Naive thymus-derived CD8-positive, alpha-beta T cell (primary cell): ENCODE results near the gene ZNF148. TPM values are rescaled to one million over a fixed set of nuclear protein-coding genes. Genes with fewer than 3 reads are reported as not detected.

Source experiments
- ATAC-seq, 2 donors: fragments of 150-1000 bp; cut with Tn5 transposase in 1 of 2; sonication (Bioruptor Pico), chemical (Tn5 transposase) in 1 of 2; 1 replicate in 1 of 2; 2 replicates in 1 of 2; pipeline ENCODE4 v1.10.0; 2021; ENCODE audit warnings: mild to moderate bottlenecking in 2 of 2, moderate library complexity in 2 of 2
- POLR2A ChIA-PET: fragments of 350-600 bp; sonication (Branson Sonifier 250); formaldehyde crosslinking; loops from one replicate; lab custom pipeline; 2021; ENCODE audit warnings: antibody characterized with exemption; lab: Charles Lee
- DNase-seq, 10 donors: peaks; one replicate each; pipeline versions ENCODE4 v3.0.0 to v3.0.0-alpha.2; 2020 to 2022
- H3K27ac Mint-ChIP-seq, 10 donors: one replicate each; pipeline ENCODE4 v1.8.0; 2020 to 2022; ENCODE audit warnings: mild to moderate bottlenecking in 10 of 10, mixed read lengths in 10 of 10, moderate library complexity in 4 of 10, inconsistent platforms in 1 of 10
- H3K27me3 Mint-ChIP-seq, 5 donors: one replicate each; pipeline ENCODE4 v1.8.0; 2021 to 2022; ENCODE audit warnings: mixed read lengths in 5 of 5
- H3K36me3 Mint-ChIP-seq, 3 donors: one replicate each; pipeline ENCODE4 v1.8.0; 2020 to 2022; ENCODE audit warnings: mixed read lengths in 3 of 3, mild to moderate bottlenecking in 2 of 3, inconsistent platforms in 1 of 3
- H3K4me1 Mint-ChIP-seq, 4 donors: one replicate each; pipeline ENCODE4 v1.8.0; 2021 to 2022; ENCODE audit warnings: mixed read lengths in 4 of 4
- H3K4me3 Mint-ChIP-seq, 10 donors: one replicate each; pipeline ENCODE4 v1.8.0; 2020 to 2022; ENCODE audit warnings: mild to moderate bottlenecking in 10 of 10, mixed read lengths in 10 of 10, moderate library complexity in 6 of 10, inconsistent platforms in 1 of 10
- H3K9me3 Mint-ChIP-seq, 9 donors: one replicate each; pipeline ENCODE4 v1.8.0; 2020 to 2022; ENCODE audit warnings: mixed read lengths in 9 of 9, mild to moderate bottlenecking in 3 of 9, inconsistent platforms in 1 of 9, moderate library complexity in 1 of 9
- polyA plus RNA-seq, 3 donors: library from polyadenylated mRNA; unstranded; fragments of 300-500 nt; fragmentation: Illumina TruSeq; gene quantifications; one replicate each; pipeline ENCODE4 v1.2.3, GENCODE V29; 2021
- total RNA-seq, 8 experiments: library from RNA in 2 of 8; stranded (reverse) in 2 of 8; gene quantifications; one replicate each; pipeline ENCODE4 v1.2.3 and lab custom pipeline; 2021 to 2026

ZNF148 gene
- total and polyA plus RNA-seq, 5 experiments from 2014 or later: 62.5 to 100 (median 80.7) TPM

DNA sequence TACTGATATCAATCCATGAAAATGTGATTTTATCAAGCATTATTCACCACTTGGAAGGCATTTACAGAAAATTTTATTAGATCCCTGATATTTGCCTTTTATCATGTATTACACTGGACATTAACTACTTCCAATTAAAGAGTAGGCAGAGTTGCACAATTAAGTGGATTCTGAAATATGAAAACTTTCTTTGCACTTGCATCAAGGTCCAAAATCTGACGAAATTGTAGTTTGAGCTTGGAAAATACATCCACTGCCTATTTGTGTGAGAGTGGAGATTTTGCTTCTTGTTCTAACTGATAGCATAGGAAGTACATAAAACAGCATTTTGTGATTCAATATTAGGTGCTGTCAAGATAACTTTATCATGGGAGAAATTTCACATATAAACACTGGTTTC, 113.0 kb downstream of the ZNF148 start:
- POLR2A ChIA-PET: interaction anchor here (0.5 to 0.7 kb wide), 2 partner anchors 18 to 93 kb away, joined by 3 to 4 read pairs; no protein-coding TSS in a partner anchor
- Mint-ChIP-seq H3K36me3 (peaks cover 5 to 64% (median 34%) of the 10 kb centered on the region in 3 donors), H3K9me3 (peaks cover 0 to 5% (median 2%) of the 10 kb centered on the region in 9 donors), H3K4me1 (peaks cover 9 to 14% (median 9%) of the 10 kb centered on the region in 4 donors), H3K4me3 (no peak overlapping the region), H3K27ac (no peak overlapping the region), H3K27me3 (no peaks in the 10 kb centered on the region)
- DNase-seq (no peak), ATAC-seq (no peak)

DNA sequence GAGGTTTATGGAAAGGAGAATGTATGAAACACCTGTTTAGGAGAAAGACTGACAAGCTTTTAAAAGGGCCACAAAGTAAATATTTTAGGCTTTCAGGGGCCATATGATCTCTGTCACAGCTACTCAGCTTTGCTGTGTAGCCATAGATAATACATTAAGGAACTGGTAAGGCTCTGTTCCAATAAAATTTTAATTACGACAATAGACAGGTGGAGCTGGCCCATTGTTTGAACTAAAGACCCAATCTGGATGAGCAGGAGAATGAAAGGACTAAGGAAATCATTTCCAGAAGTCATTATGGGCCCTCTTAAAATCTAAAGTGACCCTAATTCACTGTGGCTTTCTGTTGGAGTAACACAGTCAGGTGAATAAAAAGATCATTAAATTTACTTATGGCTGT, 114.1 kb downstream of the ZNF148 start:
- Mint-ChIP-seq H3K27ac (peak overlapping the region in 1 of 10 donors; percentile 4), H3K4me1 (peaks cover under 1 to 7% (median 5%) of the 10 kb centered on the region in 4 donors), H3K36me3 (peaks cover 9 to 61% (median 34%) of the 10 kb centered on the region in 3 donors), H3K9me3 (peaks cover 0 to 9% (median 3%) of the 10 kb centered on the region in 9 donors), H3K27me3 (no peaks in the 10 kb centered on the region), H3K4me3 (no peak overlapping the region)
- no peak for DNase-seq
- no peak for ATAC-seq
- POLR2A ChIA-PET: no interaction called here

DNA sequence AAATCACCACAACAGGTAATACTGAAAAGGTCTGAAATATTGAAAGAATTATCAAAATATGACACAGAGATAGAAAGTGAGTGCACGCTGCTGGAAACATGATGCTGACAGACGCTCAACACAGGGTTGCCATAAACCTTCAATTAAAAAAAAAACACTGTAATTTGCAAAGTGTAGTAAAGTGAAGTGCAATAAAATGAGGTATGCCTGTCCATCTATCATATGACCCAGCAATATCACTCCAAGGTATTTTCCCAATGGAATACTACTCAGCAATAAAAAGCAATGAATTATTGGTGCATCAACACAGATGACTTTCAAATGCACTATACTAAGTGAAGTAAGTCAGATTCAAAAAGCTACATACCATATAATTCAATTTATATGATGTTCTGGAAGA, 115.0 kb downstream of the ZNF148 start:
- Mint-ChIP-seq H3K4me1 (peaks cover 0 to 7% (median 5%) of the 10 kb centered on the region in 4 donors), H3K27ac (peak overlapping the region in 1 of 10 donors; percentile 33), H3K36me3 (peaks cover 9 to 60% (median 34%) of the 10 kb centered on the region in 3 donors), H3K4me3 (no peak overlapping the region), H3K27me3 (no peaks in the 10 kb centered on the region), H3K9me3 (peaks cover 0 to 9% (median 3%) of the 10 kb centered on the region in 9 donors)
- DNase-seq (no peak), ATAC-seq (no peak)
- POLR2A ChIA-PET: no interaction called here

DNA sequence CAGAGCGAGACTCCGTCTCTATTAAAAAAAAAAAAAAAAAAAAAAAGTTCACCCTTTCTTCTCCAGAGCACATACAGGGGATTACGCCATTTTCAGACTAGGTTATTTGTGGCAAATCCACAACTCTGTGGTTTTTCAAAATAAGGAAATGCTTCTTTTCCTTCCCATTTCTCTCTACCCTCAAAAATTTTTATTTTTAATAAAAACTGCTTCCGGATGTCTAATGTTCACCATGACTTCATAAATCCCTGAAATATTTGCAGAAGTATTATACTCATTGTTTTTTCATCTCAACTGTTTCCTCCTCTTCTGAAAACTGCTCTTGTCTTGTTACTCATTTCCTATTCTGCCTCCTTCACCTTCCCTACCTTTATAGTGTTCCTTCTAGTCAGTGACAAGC, 117.6 kb downstream of the ZNF148 start:
- ATAC-seq: no peak
- Mint-ChIP-seq H3K4me1 (peaks cover 0 to 7% (median 5%) of the 10 kb centered on the region in 4 donors), H3K27me3 (no peaks in the 10 kb centered on the region), H3K27ac (peak overlapping the region in 1 of 10 donors; percentile 15), H3K4me3 (no peak overlapping the region), H3K9me3 (peaks cover 0 to 9% (median 3%) of the 10 kb centered on the region in 9 donors), H3K36me3 (peaks cover 12 to 53% (median 33%) of the 10 kb centered on the region in 3 donors)
- POLR2A ChIA-PET: interaction anchor here (0.6 kb wide), 1 partner anchor 38 kb away, joined by 4 read pairs; no protein-coding TSS in a partner anchor
- no peak for DNase-seq

DNA sequence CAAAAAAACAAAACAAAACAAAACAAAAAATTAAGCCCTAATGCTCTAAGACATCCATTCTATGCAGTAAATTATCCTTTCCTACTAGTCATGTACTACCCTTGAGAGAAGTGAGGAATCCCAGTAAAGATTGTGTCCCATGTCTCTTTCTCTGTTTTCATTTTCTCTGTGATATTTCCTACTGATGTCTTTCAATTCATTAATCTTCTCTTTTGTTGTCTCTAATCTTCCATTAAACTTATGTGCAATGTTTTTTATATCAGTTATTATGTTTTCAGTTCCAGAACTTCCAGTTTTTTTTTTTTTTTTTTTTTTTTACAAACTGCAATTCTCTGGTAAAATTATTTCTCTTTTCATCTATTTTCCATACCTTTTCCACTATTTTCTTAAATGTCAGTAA, 118.5 kb downstream of the ZNF148 start:
- Mint-ChIP-seq H3K4me3 (no peak overlapping the region), H3K36me3 (peaks cover 12 to 53% (median 35%) of the 10 kb centered on the region in 3 donors), H3K27ac (peak overlapping the region in 1 of 10 donors; percentile 24), H3K9me3 (peaks cover 0 to 9% (median 3%) of the 10 kb centered on the region in 9 donors), H3K27me3 (no peaks in the 10 kb centered on the region), H3K4me1 (peaks cover 0 to 7% (median 5%) of the 10 kb centered on the region in 4 donors)
- POLR2A ChIA-PET: no interaction called here
- ATAC-seq (no peak), DNase-seq (no peak)

DNA sequence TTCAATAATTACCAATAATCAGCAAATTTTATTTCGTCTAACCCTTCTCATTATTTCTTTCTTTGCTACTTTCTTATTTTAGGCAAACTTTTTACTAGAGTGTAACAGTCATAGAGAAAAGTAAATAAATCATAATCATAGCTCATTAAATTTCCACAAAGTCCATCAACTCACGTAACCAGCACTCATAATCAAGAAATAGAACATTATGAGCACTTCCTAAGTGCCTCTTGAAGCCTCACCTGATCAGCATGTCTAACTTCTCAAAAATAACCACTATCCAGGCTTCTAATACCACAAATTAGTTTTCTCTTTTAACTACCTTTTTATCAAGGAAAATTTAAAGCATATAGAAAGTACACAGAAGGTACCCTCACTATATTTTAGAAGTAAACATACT, 124.2 kb downstream of the ZNF148 start:
- Mint-ChIP-seq H3K4me1 (peaks cover 0 to 11% (median 4%) of the 10 kb centered on the region in 4 donors), H3K4me3 (no peak overlapping the region), H3K27me3 (no peaks in the 10 kb centered on the region), H3K36me3 (peaks cover 3 to 40% (median 20%) of the 10 kb centered on the region in 3 donors), H3K27ac (peak overlapping the region in 1 of 10 donors; percentile 20), H3K9me3 (no peaks in the 10 kb centered on the region)
- ATAC-seq (no peak), DNase-seq (no peak)
- POLR2A ChIA-PET: no interaction called here

DNA sequence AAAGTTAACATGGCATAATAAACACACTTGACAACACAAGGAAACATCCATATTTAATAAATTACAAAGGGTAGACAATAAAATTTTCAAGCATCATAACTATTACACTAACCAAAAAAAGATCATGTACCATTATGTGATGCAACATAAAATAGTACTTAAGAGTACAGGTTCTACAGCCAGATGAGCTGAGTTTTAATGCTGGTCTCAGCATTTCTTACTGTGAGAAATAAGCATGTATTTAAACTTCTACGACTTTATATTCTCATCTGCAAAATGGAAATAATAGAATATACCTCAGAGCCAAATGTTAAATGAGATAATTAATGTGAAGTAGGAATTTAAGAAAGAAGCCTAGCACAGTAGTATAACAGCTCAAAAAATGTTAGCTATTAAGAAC, 128.9 kb downstream of the ZNF148 start:
- Mint-ChIP-seq H3K4me1 (peaks cover 0 to 16% (median 7%) of the 10 kb centered on the region in 4 donors), H3K27me3 (no peaks in the 10 kb centered on the region), H3K4me3 (no peak overlapping the region), H3K27ac (peak overlapping the region in 1 of 10 donors; percentile 11), H3K36me3 (peaks cover 0 to 52% (median 23%) of the 10 kb centered on the region in 3 donors), H3K9me3 (no peaks in the 10 kb centered on the region)
- ATAC-seq (no peak), DNase-seq (no peak)
- POLR2A ChIA-PET: interaction anchor here (0.8 kb wide), 1 partner anchor 136 kb away, joined by 3 read pairs; no protein-coding TSS in a partner anchor

DNA sequence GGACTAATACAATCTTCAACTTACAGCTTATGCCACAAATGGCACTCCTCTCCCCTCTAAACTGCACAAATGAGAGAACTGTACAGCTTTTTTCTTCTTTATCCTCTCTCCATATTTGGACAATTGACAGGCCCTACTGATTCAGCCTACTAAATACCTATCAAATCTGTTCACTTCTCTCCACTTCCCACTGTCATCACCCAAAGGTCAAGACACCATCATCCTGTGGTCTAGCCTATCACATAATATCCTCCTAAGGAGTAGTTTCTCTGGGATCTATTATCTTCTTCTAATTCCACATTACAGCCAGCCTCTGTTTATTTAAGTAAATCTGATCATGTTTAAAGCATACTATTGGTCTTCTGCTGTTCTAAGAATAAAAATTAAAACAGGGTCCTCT, 129.6 kb downstream of the ZNF148 start:
- ATAC-seq: no peak
- H3K27me3 Mint-ChIP-seq: no peaks in the 10 kb centered on the region
- no peak overlapping the region for H3K4me3 Mint-ChIP-seq
- DNase-seq: no peak
- POLR2A ChIA-PET: no interaction called here
- H3K4me1 Mint-ChIP-seq: peaks cover 5 to 10% (median 9%) of the 10 kb centered on the region in 4 donors
- H3K9me3 Mint-ChIP-seq: no peaks in the 10 kb centered on the region
- peak overlapping the region in 5 of 10 donors; percentile 1 to 58 (median 15) for H3K27ac Mint-ChIP-seq
- H3K36me3 Mint-ChIP-seq: peaks cover 0 to 52% (median 19%) of the 10 kb centered on the region in 3 donors

DNA sequence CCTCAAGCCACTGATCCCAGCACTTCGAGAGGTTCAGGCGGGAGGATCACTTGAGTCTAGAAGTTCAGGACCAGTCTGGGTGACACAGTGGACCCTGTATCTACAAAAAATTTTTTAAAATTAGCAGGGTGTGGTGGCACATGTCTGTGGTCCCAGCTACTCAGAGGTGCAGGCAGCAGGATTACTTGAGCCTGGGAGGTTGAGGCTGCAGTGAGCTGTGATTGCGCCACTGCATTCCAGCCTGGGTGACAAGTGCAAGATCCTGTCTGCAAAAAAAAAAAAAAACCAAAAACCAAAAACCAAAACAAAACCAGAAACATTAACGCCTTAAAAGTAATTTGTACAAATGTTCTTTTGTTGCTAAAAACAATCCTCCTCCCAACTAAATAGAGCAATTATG, 134.6 kb downstream of the ZNF148 start:
- peaks cover 0 to 3% (median 0%) of the 10 kb centered on the region in 9 donors for H3K9me3 Mint-ChIP-seq
- ATAC-seq: no peak
- H3K27ac Mint-ChIP-seq: peak overlapping the region in 2 of 10 donors; percentile 24 to 54
- peaks cover 7 to 74% (median 30%) of the 10 kb centered on the region in 3 donors for H3K36me3 Mint-ChIP-seq
- H3K4me1 Mint-ChIP-seq: peaks cover 3 to 22% (median 11%) of the 10 kb centered on the region in 4 donors
- POLR2A ChIA-PET: no interaction called here
- H3K4me3 Mint-ChIP-seq: no peak overlapping the region
- no peaks in the 10 kb centered on the region for H3K27me3 Mint-ChIP-seq
- no peak for DNase-seq

DNA sequence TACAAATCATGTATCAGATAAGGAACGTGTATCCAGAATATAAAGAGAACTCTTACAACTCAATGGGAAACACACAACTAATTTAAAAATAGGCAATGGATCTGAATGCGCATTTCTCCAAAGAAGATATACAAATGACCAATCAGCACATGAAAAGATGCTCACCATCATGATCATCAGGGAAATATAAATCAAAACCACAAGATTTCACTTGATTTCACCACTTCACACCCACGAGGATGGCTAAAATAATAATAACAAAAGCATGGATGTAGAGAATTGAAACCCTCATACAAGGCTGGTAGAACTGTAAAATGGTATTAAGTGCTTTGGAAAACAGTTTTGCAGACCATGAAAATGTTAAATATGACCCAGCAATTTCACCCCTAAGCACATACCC, 135.9 kb downstream of the ZNF148 start:
- H3K9me3 Mint-ChIP-seq: peaks cover 0 to 3% (median 0%) of the 10 kb centered on the region in 9 donors
- POLR2A ChIA-PET: no interaction called here
- peaks cover 7 to 71% (median 31%) of the 10 kb centered on the region in 3 donors for H3K36me3 Mint-ChIP-seq
- DNase-seq (no peak), ATAC-seq (no peak)
- H3K4me1 Mint-ChIP-seq: peaks cover 0 to 22% (median 10%) of the 10 kb centered on the region in 4 donors
- no peak overlapping the region for H3K4me3 Mint-ChIP-seq
- peak overlapping the region in 1 of 10 donors; percentile 35 for H3K27ac Mint-ChIP-seq
- H3K27me3 Mint-ChIP-seq: no peaks in the 10 kb centered on the region

DNA sequence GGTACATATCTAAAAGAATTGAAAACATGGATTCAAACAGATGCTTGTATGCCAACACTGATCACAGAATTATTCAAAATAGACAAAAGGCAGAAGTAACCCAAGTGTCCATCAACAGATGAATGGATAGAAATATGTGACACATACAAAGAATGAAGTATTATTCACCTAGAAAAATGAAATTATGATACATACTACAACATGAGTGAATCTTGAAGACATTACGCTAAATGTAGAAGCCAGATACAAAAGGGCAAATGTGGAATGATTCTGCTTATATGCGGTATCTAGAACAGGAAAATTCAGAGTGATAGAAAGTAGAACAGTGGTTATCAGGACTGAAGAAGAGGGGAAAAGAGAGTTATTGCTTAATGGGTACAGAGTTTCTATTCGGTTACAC, 136.4 kb downstream of the ZNF148 start:
- DNase-seq: no peak
- no peaks in the 10 kb centered on the region for H3K27me3 Mint-ChIP-seq
- no peak overlapping the region for H3K4me3 Mint-ChIP-seq
- H3K9me3 Mint-ChIP-seq: peaks cover 0 to 3% (median 0%) of the 10 kb centered on the region in 9 donors
- peaks cover 7 to 69% (median 32%) of the 10 kb centered on the region in 3 donors for H3K36me3 Mint-ChIP-seq
- H3K27ac Mint-ChIP-seq: no peak overlapping the region
- POLR2A ChIA-PET: no interaction called here
- H3K4me1 Mint-ChIP-seq: peaks cover 0 to 22% (median 10%) of the 10 kb centered on the region in 4 donors
- no peak for ATAC-seq

DNA sequence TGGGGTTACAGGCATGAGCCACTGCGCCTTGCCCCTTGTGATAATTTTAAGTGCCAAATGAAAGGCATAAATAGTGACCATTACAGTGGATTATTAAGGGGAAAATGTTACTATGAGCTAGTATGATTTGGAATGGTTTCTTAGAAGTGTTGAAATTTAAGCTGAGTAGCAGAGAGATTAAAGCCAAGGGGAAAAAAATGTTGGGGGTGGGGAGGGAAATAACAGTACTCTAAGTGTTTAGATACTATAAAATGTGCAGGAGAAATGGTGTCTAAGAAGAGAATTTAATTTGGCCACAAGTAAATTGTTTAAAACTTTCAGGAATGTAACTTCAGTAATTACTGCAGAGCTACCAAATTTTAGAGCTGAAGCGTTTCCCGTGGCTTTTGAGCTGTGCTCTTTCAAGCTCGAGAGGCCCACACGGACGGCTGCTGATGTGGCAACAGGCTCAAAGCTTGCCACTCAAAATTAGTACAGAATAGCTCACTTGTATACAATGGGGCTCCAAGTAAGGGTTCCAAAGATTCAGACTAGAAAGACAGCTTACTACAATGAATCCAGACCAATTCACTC, 138.7 kb downstream of the ZNF148 start:
- H3K36me3 Mint-ChIP-seq: peaks cover 7 to 73% (median 43%) of the 10 kb centered on the region in 3 donors
- ATAC-seq (no peak), DNase-seq (no peak)
- no peaks in the 10 kb centered on the region for H3K27me3 Mint-ChIP-seq
- POLR2A ChIA-PET: interaction anchor here (0.6 kb wide), 1 partner anchor 14 kb away, joined by 4 read pairs; no protein-coding TSS in a partner anchor
- H3K4me3 Mint-ChIP-seq: no peak overlapping the region
- peaks cover 0 to 3% (median 0%) of the 10 kb centered on the region in 9 donors for H3K9me3 Mint-ChIP-seq
- H3K27ac Mint-ChIP-seq: peak overlapping the region in 2 of 10 donors; percentile 20
- H3K4me1 Mint-ChIP-seq: peaks cover 0 to 22% (median 10%) of the 10 kb centered on the region in 4 donors

DNA sequence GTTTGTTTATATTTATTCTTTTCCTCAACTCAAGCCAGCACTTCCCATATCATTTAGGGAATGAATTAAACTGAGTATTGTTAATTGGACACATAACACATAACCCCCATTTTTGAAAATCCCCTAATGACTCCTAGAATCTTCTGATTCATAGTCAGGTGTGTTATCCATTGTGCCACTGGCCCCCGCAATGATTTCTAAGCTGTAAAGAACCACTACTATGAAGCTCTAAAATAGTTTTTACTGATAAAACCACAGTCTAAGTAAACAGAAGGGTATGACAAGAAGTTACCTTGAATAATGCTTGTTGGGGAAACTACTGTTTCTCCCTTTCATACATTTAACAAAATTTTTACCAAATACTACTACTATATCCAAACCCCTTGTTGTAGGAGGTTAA, 140.3 kb downstream of the ZNF148 start:
- Mint-ChIP-seq H3K9me3 (peaks cover 0 to 3% (median 0%) of the 10 kb centered on the region in 9 donors), H3K36me3 (peaks cover 7 to 67% (median 40%) of the 10 kb centered on the region in 3 donors), H3K4me3 (no peak overlapping the region), H3K27ac (peak overlapping the region in 1 of 10 donors; percentile 46), H3K4me1 (peaks cover 0 to 20% (median 5%) of the 10 kb centered on the region in 4 donors), H3K27me3 (no peaks in the 10 kb centered on the region)
- no peak for DNase-seq
- POLR2A ChIA-PET: no interaction called here
- no peak for ATAC-seq
